GM19467 (cell line): ENCODE results near the gene RASA1.
"Not testable (repeated sequence)": the region's sequence is repeated elsewhere in the genome, so short reads cannot be mapped to it uniquely, and the experiment has no call there.

Experiments used
- ATAC-seq: cut with Tn5 transposase; IDR thresholded peaks from one replicate; pipeline ENCODE4 v1.9.1; 2021; ENCODE audit warnings: mild to moderate bottlenecking, moderate library complexity; ENCODE audit not compliant: unreplicated experiment

RASA1 gene

DNA sequence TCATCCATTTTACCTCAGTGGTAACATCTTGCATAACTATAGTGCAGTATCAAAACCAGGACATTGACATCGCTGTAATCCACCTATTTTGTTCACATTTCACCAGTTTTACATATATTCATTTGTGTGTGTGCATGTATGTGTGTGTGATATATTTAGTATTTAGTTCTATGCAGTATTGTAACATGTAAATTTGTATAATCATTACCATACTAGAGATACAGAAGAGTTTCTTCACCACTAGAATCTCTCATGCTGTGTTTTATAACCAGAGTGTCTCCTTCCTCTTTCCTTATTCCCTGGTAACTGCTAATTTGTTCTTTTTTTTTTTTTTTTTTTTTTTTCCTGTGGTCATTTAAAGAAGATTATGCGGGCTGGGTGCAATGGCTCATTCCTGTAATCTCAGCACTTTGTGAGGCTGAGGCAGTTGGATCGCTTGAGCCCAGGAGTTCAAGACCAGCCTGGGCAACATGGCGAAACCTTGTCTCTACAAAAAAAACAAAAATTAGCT is 11.0 kb downstream of the RASA1 start:
- ATAC-seq, result no peak

DNA sequence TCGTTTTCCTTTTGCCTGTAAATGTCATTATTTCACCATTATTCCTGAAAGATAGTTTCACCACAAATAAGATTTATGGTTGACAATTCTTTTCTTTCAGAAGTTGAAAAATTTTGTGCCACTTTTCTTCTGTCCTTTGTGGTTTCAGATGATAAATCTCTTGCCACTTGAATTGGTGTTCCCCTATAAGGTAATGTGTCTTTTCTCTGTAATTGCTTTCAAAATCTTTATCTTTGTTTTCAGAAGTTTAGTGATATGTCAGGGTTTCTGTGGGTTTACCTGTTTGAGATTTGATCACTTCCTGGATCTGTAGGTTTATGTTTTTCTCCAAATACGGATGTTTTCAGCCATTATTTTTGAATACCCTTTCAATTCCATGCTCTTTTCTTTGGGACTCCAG is 14.6 kb downstream of the RASA1 start:
- ATAC-seq, result no peak

- ATAC-seq, result not testable (repeated sequence)
Observed at GRCh38 chr5:87287266-87287665, 19.6 kb downstream of the RASA1 start.

DNA sequence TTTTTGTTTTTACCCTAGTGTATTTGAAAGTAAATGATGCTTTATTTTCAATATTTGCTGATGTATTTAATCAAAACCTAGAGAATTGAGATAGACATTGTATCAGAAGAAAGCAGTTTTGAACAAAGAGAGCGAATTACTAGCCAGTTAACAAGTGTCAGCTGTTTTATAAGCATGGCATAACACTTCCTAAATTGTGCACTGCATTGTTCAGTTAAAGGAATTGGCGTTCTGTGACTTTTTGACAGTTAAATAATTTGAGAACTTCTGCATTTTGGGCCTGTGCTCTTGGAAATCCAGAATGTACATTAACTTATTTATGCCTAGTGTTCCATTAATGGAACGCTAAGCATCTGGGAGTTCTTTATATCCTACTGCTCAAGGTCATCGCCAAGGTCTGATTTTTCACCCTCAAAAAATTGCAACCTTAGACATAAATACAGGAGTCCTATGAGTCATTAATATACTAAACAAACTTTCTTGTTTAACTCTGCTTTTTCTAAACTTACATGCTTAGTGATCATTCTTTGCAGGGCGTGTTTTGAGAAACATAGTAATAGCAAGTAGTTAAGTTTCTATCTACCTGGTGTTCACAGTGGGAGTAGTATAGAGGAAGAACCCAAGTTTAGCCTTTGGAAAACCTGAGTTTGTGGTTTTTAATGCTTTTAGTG is 31.1 kb downstream of the RASA1 start:
- no peak for ATAC-seq

DNA sequence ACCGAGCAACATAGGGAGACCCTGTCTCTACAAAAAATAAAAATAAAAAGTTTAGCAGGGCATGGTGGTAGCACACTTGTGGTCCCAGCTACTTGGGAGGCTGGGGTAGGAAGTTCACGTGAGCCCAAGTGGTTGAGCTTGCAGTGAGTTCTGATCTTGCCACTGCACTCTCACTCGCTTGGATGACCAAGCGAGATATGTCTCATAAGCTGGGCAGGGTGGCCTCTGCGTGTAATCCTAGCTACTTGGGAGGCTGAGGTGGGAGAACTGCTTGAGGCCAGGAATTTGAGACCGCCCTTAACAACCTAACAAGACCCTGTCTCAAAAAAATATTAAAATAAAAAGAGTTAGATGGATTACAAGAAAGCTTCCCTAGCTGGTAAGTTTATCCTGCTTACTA is 32.5 kb downstream of the RASA1 start:
- no peak for ATAC-seq

- ATAC-seq, result no peak
Observed at GRCh38 chr5:87300744-87301143, 33.1 kb downstream of the RASA1 start.

DNA sequence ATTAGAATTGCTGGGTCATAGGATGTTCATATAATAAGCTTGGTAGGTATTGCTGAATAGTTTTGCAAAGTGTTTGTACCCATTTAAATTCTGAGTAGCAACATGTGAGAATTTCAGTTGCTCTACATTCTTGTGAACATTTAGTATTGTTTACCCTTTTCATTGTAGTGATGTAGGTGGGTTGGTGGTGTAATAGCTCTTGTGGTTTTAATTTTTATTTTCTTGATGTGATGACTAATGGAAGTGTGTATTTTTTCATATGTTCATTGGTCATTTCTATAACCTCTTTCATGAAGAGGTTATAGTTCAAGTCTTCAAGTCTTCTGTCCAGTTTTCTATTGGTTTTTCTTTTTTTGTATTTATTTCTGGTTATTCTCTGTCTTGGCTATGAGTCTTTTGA is 34.4 kb downstream of the RASA1 start:
- ATAC-seq, result no peak

DNA sequence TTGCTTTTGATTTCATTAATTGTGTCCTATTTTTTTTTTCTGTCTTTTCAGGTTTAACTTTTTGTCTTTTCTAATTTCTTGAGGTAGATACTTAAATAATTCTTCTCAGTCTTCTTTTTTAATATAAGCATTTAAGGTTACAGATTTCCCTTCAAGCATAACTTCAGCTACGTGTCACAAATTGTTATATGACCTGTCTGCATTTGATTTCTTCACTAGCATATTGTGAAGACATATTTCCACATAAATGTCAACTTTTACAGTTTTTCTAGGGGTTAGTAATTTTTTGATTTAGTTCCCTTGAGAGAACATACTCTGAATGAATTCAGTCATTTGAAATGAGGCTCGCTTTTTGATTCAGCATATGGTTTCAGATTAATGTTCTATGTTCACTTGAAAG is 35.6 kb downstream of the RASA1 start:
- no peak for ATAC-seq

DNA sequence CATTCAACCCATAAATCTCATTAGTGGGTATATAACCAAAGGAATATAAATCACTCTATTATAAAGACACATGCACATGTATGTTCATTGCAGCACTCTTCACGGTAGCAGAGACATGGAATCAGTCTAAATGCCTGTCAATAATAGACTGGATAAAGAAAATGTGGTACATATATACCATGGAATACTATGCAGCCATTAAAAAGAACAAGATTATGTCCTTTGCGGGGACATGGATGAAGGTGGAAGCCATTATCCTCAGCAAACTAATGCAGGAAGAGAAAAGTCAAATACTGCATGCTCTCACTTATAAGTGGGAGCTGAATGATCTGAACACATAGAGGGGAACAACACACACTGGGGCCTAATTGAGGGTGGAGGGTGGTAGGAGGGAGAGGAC is 38.4 kb downstream of the RASA1 start:
- not testable (repeated sequence) for ATAC-seq

- ATAC-seq, result peak; percentile 98
Observed at GRCh38 chr5:87307796-87308423, 40.2 kb downstream of the RASA1 start.

GRCh38 chr5:87311405-87312279 is 44.0 kb downstream of the RASA1 start:
- ATAC-seq, result no peak

DNA sequence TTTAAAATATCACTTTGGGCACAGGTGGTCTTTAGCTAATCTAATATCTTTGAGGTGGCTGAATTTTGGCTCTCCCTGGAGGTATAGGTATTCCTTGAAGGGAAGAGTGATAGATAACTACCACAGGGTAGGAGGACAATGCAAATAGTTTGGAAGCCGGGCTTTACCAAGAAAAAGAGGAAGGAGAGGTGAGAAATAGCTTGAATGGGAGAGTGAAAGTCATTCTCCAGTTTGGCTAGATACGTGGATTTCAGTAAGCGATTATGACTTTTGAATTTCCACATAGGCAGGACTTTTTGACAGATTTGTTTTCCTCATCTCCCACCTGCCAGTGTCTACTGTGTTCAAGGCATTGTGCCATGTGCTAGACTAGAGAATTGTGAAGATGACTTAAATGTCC is 45.5 kb downstream of the RASA1 start:
- ATAC-seq, result no peak

GRCh38 chr5:87319469-87319868 is 51.8 kb downstream of the RASA1 start:
- no peak for ATAC-seq

DNA sequence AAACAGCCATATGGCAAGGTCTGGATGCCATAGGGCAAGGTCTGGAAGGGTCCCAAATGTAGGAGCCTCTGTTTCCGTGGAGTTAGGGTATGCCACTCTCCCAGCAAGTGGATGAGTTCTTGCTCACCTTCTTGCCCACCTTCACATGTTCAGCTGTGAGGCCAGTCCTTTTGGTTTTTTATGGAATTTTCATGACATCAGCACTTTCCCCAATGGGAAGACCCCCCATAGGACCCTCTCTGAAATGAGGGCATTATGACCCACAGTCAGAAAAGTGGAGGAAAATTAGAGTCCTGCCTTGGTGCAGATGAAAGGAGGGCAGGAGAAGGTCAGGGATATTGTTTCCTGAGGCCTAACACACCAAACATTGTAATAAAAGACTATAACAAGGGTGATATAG is 53.9 kb downstream of the RASA1 start:
- no peak for ATAC-seq

DNA sequence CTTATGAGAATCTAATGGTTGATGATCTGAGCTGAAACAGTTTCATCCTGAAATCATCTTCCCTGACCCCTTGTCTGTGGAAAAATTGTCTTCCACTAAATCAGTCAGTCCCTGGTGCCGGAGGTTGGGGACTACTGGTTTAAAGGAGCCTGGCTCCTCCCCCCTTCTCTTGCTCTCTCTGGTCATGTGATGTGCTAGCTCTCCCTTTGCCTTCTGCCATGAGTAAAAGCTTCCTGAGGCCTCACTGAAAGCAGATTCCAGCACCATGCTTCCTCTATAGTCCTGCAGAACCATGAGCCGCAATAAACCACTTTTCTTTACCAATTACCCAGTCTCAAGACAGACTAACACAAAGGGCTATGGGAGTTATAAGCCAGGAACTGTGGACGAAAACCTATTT is 54.7 kb downstream of the RASA1 start:
- ATAC-seq, result no peak

- no peak for ATAC-seq
Observed at GRCh38 chr5:87327998-87328397, 60.3 kb downstream of the RASA1 start.

- no peak for ATAC-seq
Observed at GRCh38 chr5:87329114-87329513, 61.4 kb downstream of the RASA1 start.

DNA sequence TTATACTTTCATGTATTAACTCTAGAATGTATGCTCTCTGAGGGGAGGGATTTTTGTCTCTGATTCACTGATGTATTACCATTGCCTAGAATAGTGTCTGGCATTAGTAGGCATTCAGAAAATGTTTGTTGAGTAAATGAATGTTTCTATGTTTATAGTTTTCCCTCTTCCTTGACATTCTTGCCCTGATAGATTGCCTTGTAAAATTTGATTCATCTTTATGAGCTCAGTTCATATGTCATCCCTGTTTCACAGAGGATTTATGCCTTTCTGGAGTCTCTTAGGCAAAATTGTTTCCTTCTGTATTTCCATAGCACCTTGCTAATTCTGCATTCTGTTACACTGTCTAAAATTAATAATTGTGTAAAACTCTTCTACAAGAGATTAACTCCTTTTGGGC is 72.3 kb downstream of the RASA1 start:
- no peak for ATAC-seq

DNA sequence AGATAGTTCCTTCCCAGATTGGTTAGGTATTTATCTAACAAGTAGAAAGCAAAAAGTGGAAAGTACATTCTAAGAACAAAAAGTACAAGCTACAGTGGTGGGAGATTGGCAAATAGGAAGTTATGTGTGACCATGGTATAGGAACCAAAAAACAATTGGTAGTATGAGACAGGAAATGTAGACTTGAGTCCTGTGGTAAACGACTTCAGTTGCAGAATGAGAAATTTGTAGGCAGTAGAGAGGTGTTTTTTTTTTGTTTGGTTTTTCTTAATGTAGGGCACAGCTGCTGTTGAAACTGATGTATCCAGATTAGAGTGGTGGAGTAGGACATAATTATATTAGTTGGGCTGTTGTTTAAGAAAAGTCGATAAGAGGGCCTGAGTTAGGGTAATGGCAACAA is 73.0 kb downstream of the RASA1 start:
- ATAC-seq, result peak; percentile 99

DNA sequence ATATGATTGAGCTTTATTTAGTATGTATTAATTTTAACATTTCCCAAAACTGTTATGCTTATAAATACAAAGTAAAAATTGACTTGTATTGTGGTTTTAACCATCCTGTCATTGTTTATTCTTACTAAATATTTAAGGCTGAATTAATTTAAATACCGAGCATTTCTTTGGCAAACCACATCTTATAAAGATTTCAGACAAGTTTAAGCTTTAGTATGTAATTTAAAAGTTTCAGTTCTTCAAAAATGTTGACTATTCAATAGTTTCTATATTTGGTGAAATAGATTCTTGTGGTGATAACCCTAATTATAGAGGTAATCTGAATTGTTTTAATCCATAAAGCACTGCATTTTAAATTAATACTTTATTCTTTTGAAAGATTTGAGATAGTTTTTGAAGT is 79.6 kb downstream of the RASA1 start:
- no peak for ATAC-seq

DNA sequence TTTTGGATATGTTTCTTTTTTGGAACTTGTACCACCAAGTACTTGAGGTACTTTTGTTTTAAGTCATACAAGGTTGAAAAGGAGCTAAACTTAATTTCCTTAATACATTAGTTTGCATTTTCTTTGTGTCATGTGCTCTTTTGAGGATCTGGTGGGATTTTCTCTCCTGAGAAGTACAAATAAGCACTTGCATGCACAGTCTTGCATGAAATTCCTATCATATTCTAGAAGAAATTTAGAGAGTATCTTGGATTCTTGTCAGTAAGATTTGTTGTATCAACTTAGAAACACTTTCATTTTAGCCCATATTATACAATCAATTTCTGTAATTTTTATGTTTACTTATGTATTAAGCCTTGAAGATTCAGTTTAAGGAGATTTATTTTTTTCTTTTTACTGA is 80.2 kb downstream of the RASA1 start:
- ATAC-seq, result no peak

GRCh38 chr5:87354496-87354895 is 86.8 kb downstream of the RASA1 start:
- peak; percentile 94 for ATAC-seq
